GM12878 (cell line): ENCODE data around the gene TNF. TPM values are rescaled to one million over a fixed set of nuclear protein-coding genes. Genes with fewer than 3 reads are reported as not detected.

Experiments used
- ATF7 ChIP-seq: fragments of 450-650 bp; IDR thresholded peaks from 2 replicates; pipeline ENCODE4 v1.6.1; 2016; ENCODE audit warnings: low read depth, mild to moderate bottlenecking
- BCL11A ChIP-seq: IDR thresholded peaks from 2 replicates; pipeline ENCODE4 v1.6.1; 2011; ENCODE audit warnings: low read depth, low read length
- BMI1 ChIP-seq: fragments of 450-650 bp; IDR thresholded peaks from 2 replicates; pipeline ENCODE4 v1.6.1; 2016; ENCODE audit warnings: mild to moderate bottlenecking, moderate library complexity, borderline replicate concordance
- EED ChIP-seq: sonication (generic); IDR thresholded peaks from 2 replicates; pipeline ENCODE4 v1.6.1; 2016; ENCODE audit warnings: antibody characterized with exemption, low read depth
- GABPA ChIP-seq: IDR thresholded peaks from 2 replicates; pipeline ENCODE4 v1.6.1; 2014; ENCODE audit warnings: antibody characterized with exemption, low read depth, mild to moderate bottlenecking, inconsistent platforms
- HDAC6 ChIP-seq: fragments of 200-600 bp; sonication (generic); IDR thresholded peaks from one replicate; pipeline ENCODE4 v1.8.0; 2017; ENCODE audit warnings: antibody characterized with exemption; ENCODE audit not compliant: unreplicated experiment
- HDGF ChIP-seq: fragments of 450-650 bp; IDR thresholded peaks from 2 replicates; pipeline ENCODE4 v1.6.1; 2016; ENCODE audit warnings: antibody characterized with exemption
- IKZF1 ChIP-seq: fragments of 450-650 bp; conservative IDR thresholded peaks from 2 replicates; pipeline ENCODE4 v1.6.1; 2017; ENCODE audit warnings: antibody characterized with exemption, mild to moderate bottlenecking
- IKZF2 ChIP-seq, 2 experiments: fragments of 450-650 bp; IDR thresholded peaks; 2 replicates each; pipeline ENCODE4 v1.6.1; 2017; ENCODE audit warnings: mild to moderate bottlenecking in 2 of 2, moderate library complexity in 2 of 2
- MEF2A ChIP-seq: IDR thresholded peaks from 2 replicates; pipeline ENCODE4 v1.6.1; 2011; ENCODE audit warnings: low read depth, mild to moderate bottlenecking, low read length, moderate library complexity; ENCODE audit not compliant: insufficient read depth
- MEF2B ChIP-seq: fragments of 450-650 bp; IDR thresholded peaks from 2 replicates; pipeline ENCODE4 v1.6.1; 2018; ENCODE audit warnings: mild to moderate bottlenecking, moderate library complexity; ENCODE audit not compliant: partially characterized antibody, poor library complexity, severe bottlenecking
- RUNX3 ChIP-seq: IDR thresholded peaks from 2 replicates; pipeline ENCODE4 v1.6.1; 2012; ENCODE audit warnings: low read length, inconsistent platforms
- SP1 ChIP-seq: IDR thresholded peaks from one replicate; pipeline ENCODE4 v1.6.1; 2011; ENCODE audit warnings: low read depth, low read length
- SUZ12 ChIP-seq: fragments of 200-600 bp; sonication (generic); IDR thresholded peaks from one replicate; pipeline ENCODE4 v1.6.1; 2018; ENCODE audit warnings: antibody characterized with exemption, mild to moderate bottlenecking; ENCODE audit not compliant: unreplicated experiment
- ZBED1 ChIP-seq: IDR thresholded peaks from 2 replicates; pipeline ENCODE4 v1.6.1; 2016; ENCODE audit warnings: borderline replicate concordance
- polyA plus RNA-seq, 11 experiments: library from polyadenylated mRNA; depleted of rRNA in 4 of 11; unstranded in 6 of 11; stranded (reverse) in 5 of 11; fragments of >200 nt; fragmentation: Nextera tagmentation in 4 of 11; fragmentation: Illumina TruSeq in 1 of 11; extraction: Ambion mirVana in 4 of 11; extraction: Trizol in 1 of 11; gene quantifications; 1 replicate in 1 of 11; 2 replicates in 10 of 11; pipeline versions ENCODE4 v1.2.1 to v1.2.3, GENCODE V29; 2011 to 2016; ENCODE audit warnings: inconsistent platforms in 2 of 11, missing spikeins in 2 of 11, low read depth in 1 of 11
- total RNA-seq, 4 experiments: library from RNA; depleted of rRNA in 3 of 4; stranded (reverse); fragments of >200 nt in 3 of 4; fragmentation: Illumina TruSeq in 1 of 4; extraction: Trizol in 1 of 4; gene quantifications; 2 replicates each; pipeline versions ENCODE4 v1.2.1 to v1.2.3, GENCODE V29; 2013 to 2021
- TF ChIP-seq, protein P1 (sequence below): fragments of 450-650 bp; IDR thresholded peaks from 2 replicates; pipeline ENCODE4 v1.6.1; 2017; ENCODE audit warnings: antibody characterized with exemption, mild to moderate bottlenecking, moderate library complexity
- TF ChIP-seq, protein P2 (sequence below): IDR thresholded peaks from 2 replicates; pipeline ENCODE4 v1.6.1; 2011; ENCODE audit warnings: low read depth, mild to moderate bottlenecking, low read length, moderate library complexity, borderline replicate concordance; ENCODE audit errors: extremely low read depth
- TF ChIP-seq, protein P3 (sequence below): fragments of 450-650 bp; IDR thresholded peaks from 2 replicates; pipeline ENCODE4 v1.6.1; 2016; ENCODE audit warnings: mild to moderate bottlenecking
- TF ChIP-seq, protein P4 (sequence below): IDR thresholded peaks from 2 replicates; pipeline ENCODE4 v1.6.1; 2012; ENCODE audit warnings: low read depth, low read length, improper control_type of control experiment
- TF ChIP-seq, protein P5 (sequence below): IDR thresholded peaks from 2 replicates; pipeline ENCODE4 v1.6.1; 2011; ENCODE audit warnings: borderline replicate concordance, low read depth, mild to moderate bottlenecking, moderate library complexity, low read length; ENCODE audit not compliant: insufficient read depth, poor library complexity, severe bottlenecking
- TF ChIP-seq, protein P6 (sequence below): fragments of 450-650 bp; IDR thresholded peaks from 2 replicates; pipeline ENCODE4 v1.6.1; 2017; ENCODE audit warnings: mild to moderate bottlenecking, low read depth, inconsistent platforms; ENCODE audit not compliant: poor library complexity, severe bottlenecking

Gene TNF
- total and polyA plus RNA-seq, 10 of the 15 experiments (the other 5 are each of a cell fraction or from before 2014, with no cell fraction given): 18.0 to 94.8 (median 61.9) TPM

DNA sequence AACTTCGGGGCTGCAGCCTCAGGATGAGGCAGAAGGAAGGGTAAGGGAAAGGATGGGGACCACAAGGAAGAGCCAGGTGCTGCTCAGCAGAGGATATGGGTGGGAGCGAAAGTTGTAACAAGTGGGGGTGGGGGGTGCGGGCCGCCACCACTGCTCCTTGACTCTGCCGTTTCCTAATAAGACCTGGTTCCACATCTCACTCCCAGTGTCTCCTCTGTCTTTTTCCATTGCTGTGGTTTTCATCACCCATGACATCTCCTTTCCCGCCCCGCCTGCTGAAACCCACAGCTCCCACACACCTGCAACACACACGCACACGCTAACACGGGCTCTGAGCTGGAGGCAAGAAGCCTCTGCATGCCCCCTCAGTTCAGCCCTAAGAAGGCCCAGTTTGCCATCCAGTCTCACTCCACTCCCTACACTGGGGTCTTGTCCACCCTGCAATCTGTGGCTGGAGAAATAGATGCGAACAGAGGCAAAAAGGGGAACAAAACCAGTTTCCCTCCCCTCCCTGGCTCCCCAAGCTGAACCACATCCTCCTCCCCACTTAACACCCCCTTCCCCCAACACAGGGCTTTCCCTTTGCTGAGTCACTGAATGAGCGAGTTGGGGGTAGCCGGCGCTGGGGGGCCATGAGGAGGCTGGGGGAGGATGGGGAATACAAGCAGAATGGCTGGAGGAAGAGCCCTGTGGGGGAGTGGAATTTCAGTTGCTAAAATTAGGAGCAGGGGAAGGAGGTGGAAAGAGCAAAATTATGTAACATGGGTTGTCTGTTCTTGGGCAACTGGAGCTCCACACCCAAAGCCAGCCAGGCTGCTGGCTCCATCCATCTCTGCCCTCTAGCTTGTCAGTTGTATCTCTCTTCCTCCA lies 16.5 kb upstream of the TNF start (continued):
- peak; percentile 99 for TF ChIP-seq EED
- TF ChIP-seq ZBED1: peak; percentile 99
- peak; percentile 90 for TF ChIP-seq ATF7
- TF ChIP-seq IKZF2 (IDR thresholded peaks at IDR 0.05): peak; percentile 98 to 99
- peak; percentile 96 for TF ChIP-seq RUNX3
- TF ChIP-seq IKZF1: peak; percentile 99
- TF ChIP-seq, protein P1, sequence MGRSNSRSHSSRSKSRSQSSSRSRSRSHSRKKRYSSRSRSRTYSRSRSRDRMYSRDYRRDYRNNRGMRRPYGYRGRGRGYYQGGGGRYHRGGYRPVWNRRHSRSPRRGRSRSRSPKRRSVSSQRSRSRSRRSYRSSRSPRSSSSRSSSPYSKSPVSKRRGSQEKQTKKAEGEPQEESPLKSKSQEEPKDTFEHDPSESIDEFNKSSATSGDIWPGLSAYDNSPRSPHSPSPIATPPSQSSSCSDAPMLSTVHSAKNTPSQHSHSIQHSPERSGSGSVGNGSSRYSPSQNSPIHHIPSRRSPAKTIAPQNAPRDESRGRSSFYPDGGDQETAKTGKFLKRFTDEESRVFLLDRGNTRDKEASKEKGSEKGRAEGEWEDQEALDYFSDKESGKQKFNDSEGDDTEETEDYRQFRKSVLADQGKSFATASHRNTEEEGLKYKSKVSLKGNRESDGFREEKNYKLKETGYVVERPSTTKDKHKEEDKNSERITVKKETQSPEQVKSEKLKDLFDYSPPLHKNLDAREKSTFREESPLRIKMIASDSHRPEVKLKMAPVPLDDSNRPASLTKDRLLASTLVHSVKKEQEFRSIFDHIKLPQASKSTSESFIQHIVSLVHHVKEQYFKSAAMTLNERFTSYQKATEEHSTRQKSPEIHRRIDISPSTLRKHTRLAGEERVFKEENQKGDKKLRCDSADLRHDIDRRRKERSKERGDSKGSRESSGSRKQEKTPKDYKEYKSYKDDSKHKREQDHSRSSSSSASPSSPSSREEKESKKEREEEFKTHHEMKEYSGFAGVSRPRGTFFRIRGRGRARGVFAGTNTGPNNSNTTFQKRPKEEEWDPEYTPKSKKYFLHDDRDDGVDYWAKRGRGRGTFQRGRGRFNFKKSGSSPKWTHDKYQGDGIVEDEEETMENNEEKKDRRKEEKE: no peak
- TF ChIP-seq, protein P2, sequence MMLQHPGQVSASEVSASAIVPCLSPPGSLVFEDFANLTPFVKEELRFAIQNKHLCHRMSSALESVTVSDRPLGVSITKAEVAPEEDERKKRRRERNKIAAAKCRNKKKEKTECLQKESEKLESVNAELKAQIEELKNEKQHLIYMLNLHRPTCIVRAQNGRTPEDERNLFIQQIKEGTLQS: no peak
- peak; percentile 97 for TF ChIP-seq HDGF
- TF ChIP-seq, protein P3, sequence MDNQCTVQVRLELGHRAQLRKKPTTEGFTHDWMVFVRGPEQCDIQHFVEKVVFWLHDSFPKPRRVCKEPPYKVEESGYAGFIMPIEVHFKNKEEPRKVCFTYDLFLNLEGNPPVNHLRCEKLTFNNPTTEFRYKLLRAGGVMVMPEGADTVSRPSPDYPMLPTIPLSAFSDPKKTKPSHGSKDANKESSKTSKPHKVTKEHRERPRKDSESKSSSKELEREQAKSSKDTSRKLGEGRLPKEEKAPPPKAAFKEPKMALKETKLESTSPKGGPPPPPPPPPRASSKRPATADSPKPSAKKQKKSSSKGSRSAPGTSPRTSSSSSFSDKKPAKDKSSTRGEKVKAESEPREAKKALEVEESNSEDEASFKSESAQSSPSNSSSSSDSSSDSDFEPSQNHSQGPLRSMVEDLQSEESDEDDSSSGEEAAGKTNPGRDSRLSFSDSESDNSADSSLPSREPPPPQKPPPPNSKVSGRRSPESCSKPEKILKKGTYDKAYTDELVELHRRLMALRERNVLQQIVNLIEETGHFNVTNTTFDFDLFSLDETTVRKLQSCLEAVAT: peak; percentile 89
- peak; percentile 83 for TF ChIP-seq SP1
- TF ChIP-seq BMI1: peak; percentile 75; the same call in 1 of the 2 replicates
- TF ChIP-seq, protein P4, sequence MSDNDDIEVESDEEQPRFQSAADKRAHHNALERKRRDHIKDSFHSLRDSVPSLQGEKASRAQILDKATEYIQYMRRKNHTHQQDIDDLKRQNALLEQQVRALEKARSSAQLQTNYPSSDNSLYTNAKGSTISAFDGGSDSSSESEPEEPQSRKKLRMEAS: peak; percentile 48; the same call in 1 of the 2 replicates
- peak; percentile 75 for TF ChIP-seq GABPA
- TF ChIP-seq MEF2B: peak; percentile 84
- TF ChIP-seq HDAC6: no peak
- peak; percentile 82 for TF ChIP-seq MEF2A
- TF ChIP-seq SUZ12: no peak
- TF ChIP-seq, protein P5, sequence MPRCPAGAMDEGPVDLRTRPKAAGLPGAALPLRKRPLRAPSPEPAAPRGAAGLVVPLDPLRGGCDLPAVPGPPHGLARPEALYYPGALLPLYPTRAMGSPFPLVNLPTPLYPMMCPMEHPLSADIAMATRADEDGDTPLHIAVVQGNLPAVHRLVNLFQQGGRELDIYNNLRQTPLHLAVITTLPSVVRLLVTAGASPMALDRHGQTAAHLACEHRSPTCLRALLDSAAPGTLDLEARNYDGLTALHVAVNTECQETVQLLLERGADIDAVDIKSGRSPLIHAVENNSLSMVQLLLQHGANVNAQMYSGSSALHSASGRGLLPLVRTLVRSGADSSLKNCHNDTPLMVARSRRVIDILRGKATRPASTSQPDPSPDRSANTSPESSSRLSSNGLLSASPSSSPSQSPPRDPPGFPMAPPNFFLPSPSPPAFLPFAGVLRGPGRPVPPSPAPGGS: peak; percentile 78
- peak; percentile 91 for TF ChIP-seq BCL11A
- TF ChIP-seq, protein P6, sequence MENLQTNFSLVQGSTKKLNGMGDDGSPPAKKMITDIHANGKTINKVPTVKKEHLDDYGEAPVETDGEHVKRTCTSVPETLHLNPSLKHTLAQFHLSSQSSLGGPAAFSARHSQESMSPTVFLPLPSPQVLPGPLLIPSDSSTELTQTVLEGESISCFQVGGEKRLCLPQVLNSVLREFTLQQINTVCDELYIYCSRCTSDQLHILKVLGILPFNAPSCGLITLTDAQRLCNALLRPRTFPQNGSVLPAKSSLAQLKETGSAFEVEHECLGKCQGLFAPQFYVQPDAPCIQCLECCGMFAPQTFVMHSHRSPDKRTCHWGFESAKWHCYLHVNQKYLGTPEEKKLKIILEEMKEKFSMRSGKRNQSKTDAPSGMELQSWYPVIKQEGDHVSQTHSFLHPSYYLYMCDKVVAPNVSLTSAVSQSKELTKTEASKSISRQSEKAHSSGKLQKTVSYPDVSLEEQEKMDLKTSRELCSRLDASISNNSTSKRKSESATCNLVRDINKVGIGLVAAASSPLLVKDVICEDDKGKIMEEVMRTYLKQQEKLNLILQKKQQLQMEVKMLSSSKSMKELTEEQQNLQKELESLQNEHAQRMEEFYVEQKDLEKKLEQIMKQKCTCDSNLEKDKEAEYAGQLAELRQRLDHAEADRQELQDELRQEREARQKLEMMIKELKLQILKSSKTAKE: peak; percentile 80
